GM23338 (cell line): Measurements from ENCODE around the gene CALCR.

Experiments used
- CTCF ChIP-seq, 2 experiments: fragments of 200-600 bp in 1 of 2; sonication (generic) in 1 of 2; conservative IDR thresholded peaks; 2 replicates each; pipeline versions ENCODE4 v1.5.1 to v1.6.1; 2016 to 2017; ENCODE audit warnings: antibody characterized with exemption in 2 of 2, low read depth in 2 of 2, mild to moderate bottlenecking in 2 of 2, moderate library complexity in 1 of 2
- ETS1 ChIP-seq: IDR thresholded peaks from 2 replicates; pipeline ENCODE4 v1.6.1; 2016; ENCODE audit warnings: antibody characterized with exemption
- EZH2 ChIP-seq: fragments of 200-600 bp; sonication (generic); IDR thresholded peaks from one replicate; pipeline ENCODE4 v1.8.0; 2017; ENCODE audit warnings: antibody characterized with exemption, mild to moderate bottlenecking, low read depth; ENCODE audit not compliant: unreplicated experiment
- POLR2AphosphoS5 ChIP-seq: IDR thresholded peaks from 2 replicates; pipeline ENCODE4 v1.6.1; 2016; ENCODE audit warnings: antibody characterized with exemption, low read depth
- REST ChIP-seq: IDR thresholded peaks from one replicate; pipeline ENCODE4 v1.6.1; 2018; ENCODE audit warnings: antibody characterized with exemption; ENCODE audit not compliant: unreplicated experiment

- TF ChIP-seq POLR2AphosphoS5 (no peak), CTCF (conservative IDR thresholded peaks at IDR 0.05; ENCODE audit: low read depth in 2 of 2) (no peak), ETS1 (no peak), EZH2 (no peak), REST (no peak)
Measured at GRCh38 chr7:93471456-93471855, 103.1 kb downstream of the CALCR start.
